22Rv1 (cell line): ENCODE results near the gene FSHR.

Source experiments
- H3K27ac ChIP-seq: fragments of 450-650 bp; 2 replicates; pipeline ENCODE4 v1.5.1; 2017
- ZFX ChIP-seq: fragments of 450-650 bp; IDR thresholded peaks from 2 replicates; pipeline ENCODE4 v1.6.1; 2017; ENCODE audit warnings: antibody characterized with exemption, borderline replicate concordance
- TF ChIP-seq, protein P1 (sequence below): fragments of 450-650 bp; IDR thresholded peaks from 2 replicates; pipeline ENCODE4 v1.5.1; 2017; ENCODE audit warnings: mild to moderate bottlenecking

FSHR gene

GRCh38 chr2:48914477-48915089 is 239.7 kb downstream of the FSHR start:
- H3K27ac ChIP-seq = no peak overlapping the region
- no peak for TF ChIP-seq ZFX
- TF ChIP-seq, protein P1, sequence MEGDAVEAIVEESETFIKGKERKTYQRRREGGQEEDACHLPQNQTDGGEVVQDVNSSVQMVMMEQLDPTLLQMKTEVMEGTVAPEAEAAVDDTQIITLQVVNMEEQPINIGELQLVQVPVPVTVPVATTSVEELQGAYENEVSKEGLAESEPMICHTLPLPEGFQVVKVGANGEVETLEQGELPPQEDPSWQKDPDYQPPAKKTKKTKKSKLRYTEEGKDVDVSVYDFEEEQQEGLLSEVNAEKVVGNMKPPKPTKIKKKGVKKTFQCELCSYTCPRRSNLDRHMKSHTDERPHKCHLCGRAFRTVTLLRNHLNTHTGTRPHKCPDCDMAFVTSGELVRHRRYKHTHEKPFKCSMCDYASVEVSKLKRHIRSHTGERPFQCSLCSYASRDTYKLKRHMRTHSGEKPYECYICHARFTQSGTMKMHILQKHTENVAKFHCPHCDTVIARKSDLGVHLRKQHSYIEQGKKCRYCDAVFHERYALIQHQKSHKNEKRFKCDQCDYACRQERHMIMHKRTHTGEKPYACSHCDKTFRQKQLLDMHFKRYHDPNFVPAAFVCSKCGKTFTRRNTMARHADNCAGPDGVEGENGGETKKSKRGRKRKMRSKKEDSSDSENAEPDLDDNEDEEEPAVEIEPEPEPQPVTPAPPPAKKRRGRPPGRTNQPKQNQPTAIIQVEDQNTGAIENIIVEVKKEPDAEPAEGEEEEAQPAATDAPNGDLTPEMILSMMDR = no peak
